Measurements from ENCODE around the gene WDR89. TPM values are rescaled to one million over a fixed set of nuclear protein-coding genes. Genes with fewer than 3 reads are reported as not detected.

Gene WDR89
- 10 to 100 TPM; 20.3 to 36.4 (median 32.1) TPM for total RNA-seq

- DNase-seq = peak; percentile 97 to 98
- peak; percentile 41 to 71 for TF ChIP-seq POLR2A (IDR thresholded peaks at IDR 0.05)
- peak; percentile 58 to 78 (median 68) for TF ChIP-seq CTCF (IDR thresholded peaks at IDR 0.05)
- no peaks in the 10 kb centered on the region for H3K36me3 ChIP-seq
- H3K9me3 ChIP-seq = no peaks in the 10 kb centered on the region
- intact Hi-C loops (cut with DNase I; ENCODE audit: low total_unique reads) = no loop called here
- no peaks in the 10 kb centered on the region for H3K4me1 ChIP-seq
- H3K4me3 ChIP-seq = peak within 1 kb of the TSS; percentile 56 to 57
- no peaks in the 10 kb centered on the region for H3K27me3 ChIP-seq
- H3K27ac ChIP-seq = peak within 1 kb of the TSS; percentile 95 to 98
Observed at GRCh38 chr14:63641473-63642228, at the start of gene WDR89. Gene WDR89, minus strand, starts transcription at chr14:63641871. Its CDS starts 41,929 bp downstream, at chr14:63599942.

- intact Hi-C loops (cut with DNase I; ENCODE audit: low total_unique reads) = no loop called here
- no peaks in the 10 kb centered on the region for H3K4me1 ChIP-seq
- no peaks in the 10 kb centered on the region for H3K36me3 ChIP-seq
- H3K9me3 ChIP-seq = no peaks in the 10 kb centered on the region
- no peak for DNase-seq
- H3K27ac ChIP-seq = no peak overlapping the region
- TF ChIP-seq POLR2A (IDR thresholded peaks at IDR 0.05) (no peak), CTCF (IDR thresholded peaks at IDR 0.05) (no peak)
- no peaks in the 10 kb centered on the region for H3K27me3 ChIP-seq
- H3K4me3 ChIP-seq = no peak overlapping the region
Observed at GRCh38 chr14:63689132-63689531, 47.5 kb upstream of the WDR89 start.

GRCh38 chr14:63686926-63687325 is 45.3 kb upstream of the WDR89 start:
- no peak for TF ChIP-seq CTCF (IDR thresholded peaks at IDR 0.05)
- TF ChIP-seq POLR2A (IDR thresholded peaks at IDR 0.05) = no peak
- H3K27ac ChIP-seq = no peak overlapping the region
- no peaks in the 10 kb centered on the region for H3K36me3 ChIP-seq
- no peaks in the 10 kb centered on the region for H3K4me1 ChIP-seq
- intact Hi-C loops (cut with DNase I; ENCODE audit: low total_unique reads) = no loop called here
- no peak for DNase-seq
- H3K27me3 ChIP-seq = no peaks in the 10 kb centered on the region
- H3K9me3 ChIP-seq = no peaks in the 10 kb centered on the region
- no peak overlapping the region for H3K4me3 ChIP-seq

- intact Hi-C loops (cut with DNase I; ENCODE audit: low total_unique reads) = no loop called here
Observed at GRCh38 chr14:63685401-63685800, 43.7 kb upstream of the WDR89 start.

More at GRCh38 chr14:63685401-63685800, 43.7 kb upstream of the WDR89 start:
- H3K27ac ChIP-seq = no peak overlapping the region
- DNase-seq = no peak
- no peaks in the 10 kb centered on the region for H3K36me3 ChIP-seq
- H3K9me3 ChIP-seq = no peaks in the 10 kb centered on the region
- TF ChIP-seq CTCF (IDR thresholded peaks at IDR 0.05) (no peak), POLR2A (IDR thresholded peaks at IDR 0.05) (no peak)
- H3K4me3 ChIP-seq = no peak overlapping the region
- no peaks in the 10 kb centered on the region for H3K4me1 ChIP-seq
- H3K27me3 ChIP-seq = no peaks in the 10 kb centered on the region

All from uterus (tissue), 4 donors.